Stomach (tissue), 9 donors: ENCODE results near the gene NIPAL3. TPM values are rescaled to one million over a fixed set of nuclear protein-coding genes. Genes with fewer than 3 reads are reported as not detected.

Experiments used
- DNase-seq, 2 donors: peaks; one replicate each; pipeline versions ENCODE4 v3.0.0 to v3.0.0-alpha.2; 2013 to 2019
- H3K27ac ChIP-seq, 5 donors: fragments of 200-600 bp in 4 of 5; sonication (generic) in 4 of 5; one replicate each; pipeline ENCODE4 v1.5.1; 2013 to 2019; ENCODE audit warnings: mild to moderate bottlenecking in 1 of 5, moderate library complexity in 1 of 5
- H3K27me3 ChIP-seq, 3 donors: fragments of 200-600 bp; sonication (generic); one replicate each; pipeline ENCODE4 v1.5.1; 2017 to 2019; ENCODE audit warnings: mixed run types in 1 of 3
- H3K36me3 ChIP-seq, 4 donors: fragments of 200-600 bp; sonication (generic); 1 replicate in 3 of 4; 2 replicates in 1 of 4; pipeline ENCODE4 v1.5.1; 2016 to 2019
- H3K4me1 ChIP-seq, 4 donors: fragments of 200-600 bp; sonication (generic); one replicate each; pipeline ENCODE4 v1.5.1; 2016 to 2019
- H3K4me3 ChIP-seq, 4 donors: fragments of 200-600 bp; sonication (generic) in 3 of 4; one replicate each; pipeline ENCODE4 v1.5.1; 2016 to 2019; ENCODE audit warnings: mild to moderate bottlenecking in 1 of 4
- H3K9me3 ChIP-seq, 4 donors: fragments of 200-600 bp; sonication (generic); one replicate each; pipeline ENCODE4 v1.5.1; 2016 to 2019
- CTCF ChIP-seq, 7 experiments: fragments of 450-650 bp in 4 of 7; fragments of 200-600 bp in 3 of 7; sonication (generic) in 3 of 7; IDR thresholded peaks; one replicate each; pipeline ENCODE4 v1.5.1; 2016 to 2019; ENCODE audit warnings: antibody characterized with exemption in 7 of 7, control low read depth in 2 of 7, mild to moderate bottlenecking in 1 of 7
- EP300 ChIP-seq: sonication (generic); formaldehyde crosslinking; IDR thresholded peaks from one replicate; pipeline ENCODE4 v1.6.1; 2017; ENCODE audit warnings: antibody characterized with exemption
- POLR2A ChIP-seq, 4 donors: fragments of 450-650 bp; IDR thresholded peaks; one replicate each; pipeline ENCODE4 v1.6.1; 2016; ENCODE audit warnings: antibody characterized with exemption in 4 of 4, control low read depth in 2 of 4, mild to moderate bottlenecking in 1 of 4, moderate library complexity in 1 of 4
- POLR2AphosphoS5 ChIP-seq, 3 donors: sonication (generic); formaldehyde crosslinking; IDR thresholded peaks; one replicate each; pipeline ENCODE4 v1.6.1; 2016; ENCODE audit warnings: antibody characterized with exemption in 3 of 3
- WGBS, 5 donors: extraction: QIAGEN DNeasy Blood & Tissue Kit in 3 of 5; methylation state at CpG; one replicate each; pipeline versions ENCODE4 v1.1.5 to v1.1.7; 2013 to 2018; 5-methylcytosine and 5-hydroxymethylcytosine counted together
- intact Hi-C: fragments of 100-400 bp; cut with DNase I; formaldehyde crosslinking; loops from one replicate; pipeline ENCODE4 v1.15.1; 2023; ENCODE audit warnings: low total_unique reads
- polyA plus RNA-seq, 3 donors: library from polyadenylated mRNA; stranded (reverse); fragments of 200-250 nt; gene quantifications; one replicate each; pipeline ENCODE4 v1.2.3, GENCODE V29; 2013
- total RNA-seq, 5 donors: library from RNA; depleted of rRNA; stranded (reverse); fragments of >200 nt; gene quantifications; one replicate each; pipeline versions ENCODE4 v1.1.0 to v1.2.3, GENCODE V29; 2014 to 2016
- donor health status: healthy with polysubstance abuse.
- donor health status: Bipolar disorder and iron deficiency.
- donor health status: healthy.

The NIPAL3 gene
- total and polyA plus RNA-seq, 8 donors, result 3.2 to 122 (median 19.1) TPM

DNA sequence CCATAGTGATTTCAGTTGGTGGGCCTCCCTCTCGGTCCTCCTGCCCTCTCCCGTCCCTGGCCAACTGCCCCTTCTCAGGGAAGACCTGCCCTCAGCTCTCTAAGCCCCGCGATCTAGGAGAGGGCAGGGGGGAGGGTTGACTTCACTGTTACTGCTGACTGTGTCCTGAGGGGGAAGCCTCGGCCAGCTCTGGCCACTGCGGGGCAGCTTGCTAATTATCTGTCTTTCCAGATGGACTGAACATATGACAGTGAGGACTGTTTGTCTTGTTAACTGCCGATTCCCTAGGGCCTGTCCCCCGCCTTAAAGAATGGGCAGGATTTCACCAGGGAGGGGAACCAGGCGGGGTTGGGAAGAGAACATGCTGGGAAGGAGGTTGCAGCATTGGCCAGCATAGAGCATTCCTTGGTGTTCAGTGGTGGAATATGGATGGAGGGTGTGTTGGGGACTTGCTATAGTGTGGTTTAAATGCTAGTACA, 22.9 kb downstream of the NIPAL3 start:
- peaks cover 0 to 29% (median 25%) of the 10 kb centered on the region in 4 donors for H3K36me3 ChIP-seq
- H3K27me3 ChIP-seq, result no peaks in the 10 kb centered on the region
- peak in 1 of 2 donors; percentile 43 for DNase-seq
- intact Hi-C loops, result no loop called here
- 62 to 80% (median 69%) methylated on average over 9 of the region's 9 CpGs for WGBS, 5 donors
- H3K4me3 ChIP-seq, result no peak overlapping the region
- TF ChIP-seq POLR2A (IDR thresholded peaks at IDR 0.05) (no peak), POLR2AphosphoS5 (IDR thresholded peaks at IDR 0.05) (no peak), EP300 (no peak), CTCF (IDR thresholded peaks at IDR 0.05) (no peak)
- peak overlapping the region in 2 of 5 donors; percentile 60 to 61 for H3K27ac ChIP-seq
- no peaks in the 10 kb centered on the region for H3K9me3 ChIP-seq
- peaks cover 12 to 30% (median 23%) of the 10 kb centered on the region in 4 donors for H3K4me1 ChIP-seq

DNA sequence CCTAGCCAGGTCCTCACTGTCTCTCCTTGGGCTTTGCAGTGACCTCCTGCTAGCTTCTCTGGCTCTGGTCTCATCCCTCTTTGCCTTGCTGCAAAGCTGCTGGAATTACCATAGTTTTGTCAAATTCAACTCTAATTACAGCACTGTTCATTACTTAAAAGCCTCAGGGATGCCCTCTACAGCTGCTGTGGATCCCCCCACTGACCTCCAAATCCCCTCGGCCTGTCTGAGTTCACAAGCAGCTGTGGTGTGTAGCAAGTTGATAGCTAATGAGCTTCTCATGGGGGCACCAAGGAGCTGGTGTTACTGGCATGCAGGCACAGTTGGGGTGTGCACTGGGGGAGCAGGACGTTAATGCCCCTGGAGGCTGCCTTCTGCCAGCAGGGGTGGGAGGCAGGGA, 24.8 kb downstream of the NIPAL3 start:
- DNase-seq, result no peak
- TF ChIP-seq POLR2AphosphoS5 (IDR thresholded peaks at IDR 0.05) (no peak), CTCF (IDR thresholded peaks at IDR 0.05) (no peak), EP300 (no peak), POLR2A (IDR thresholded peaks at IDR 0.05) (no peak)
- peaks cover 16 to 31% (median 26%) of the 10 kb centered on the region in 4 donors for H3K4me1 ChIP-seq
- H3K27ac ChIP-seq, result no peak overlapping the region
- intact Hi-C loops, result no loop called here
- no peaks in the 10 kb centered on the region for H3K9me3 ChIP-seq
- WGBS, 5 donors, result 86 to 100% (median 90%) methylated on average over 2 of the region's 2 CpGs
- no peak overlapping the region for H3K4me3 ChIP-seq
- peaks cover 0 to 39% (median 33%) of the 10 kb centered on the region in 4 donors for H3K36me3 ChIP-seq
- H3K27me3 ChIP-seq, result no peaks in the 10 kb centered on the region

GRCh38 chr1:24441480-24441879, 25.9 kb downstream of the NIPAL3 start:
- no peaks in the 10 kb centered on the region for H3K9me3 ChIP-seq
- TF ChIP-seq POLR2A (IDR thresholded peaks at IDR 0.05) (no peak), EP300 (no peak), POLR2AphosphoS5 (IDR thresholded peaks at IDR 0.05) (no peak), CTCF (IDR thresholded peaks at IDR 0.05) (no peak)
- H3K36me3 ChIP-seq, result peaks cover 0 to 50% (median 42%) of the 10 kb centered on the region in 4 donors
- no peaks in the 10 kb centered on the region for H3K27me3 ChIP-seq
- intact Hi-C loops, result no loop called here
- no peak overlapping the region for H3K27ac ChIP-seq
- no peak overlapping the region for H3K4me3 ChIP-seq
- WGBS, 5 donors, result 82 to 88% (median 87%) methylated on average over 7 of the region's 7 CpGs
- DNase-seq, result no peak
- peaks cover 16 to 31% (median 26%) of the 10 kb centered on the region in 4 donors for H3K4me1 ChIP-seq

GRCh38 chr1:24441996-24442668, 26.5 kb downstream of the NIPAL3 start:
- H3K27me3 ChIP-seq, result no peaks in the 10 kb centered on the region
- peaks cover 16 to 30% (median 25%) of the 10 kb centered on the region in 4 donors for H3K4me1 ChIP-seq
- TF ChIP-seq CTCF (IDR thresholded peaks at IDR 0.05) (no peak), POLR2A (IDR thresholded peaks at IDR 0.05) (no peak), EP300 (no peak), POLR2AphosphoS5 (IDR thresholded peaks at IDR 0.05) (no peak)
- intact Hi-C loops, result no loop called here
- no peaks in the 10 kb centered on the region for H3K9me3 ChIP-seq
- WGBS, 5 donors, result 82 to 93% (median 88%) methylated on average over 14 of the region's 14 CpGs
- no peak for DNase-seq
- peaks cover 0 to 56% (median 48%) of the 10 kb centered on the region in 4 donors for H3K36me3 ChIP-seq
- peak overlapping the region in 1 of 5 donors; percentile 10 for H3K27ac ChIP-seq
- H3K4me3 ChIP-seq, result no peak overlapping the region
